ENCODE measurements around the gene CDKN1C.

Gene CDKN1C

GRCh38 chr11:2898366-2899079 is 12.9 kb upstream of the CDKN1C start:
- no peak overlapping the region for H3K4me3 ChIP-seq (ENCODE audit: low read length)
- DNase-seq (ENCODE audit: low read depth) = peak; percentile 66

GRCh38 chr11:2897048-2897447 is 11.5 kb upstream of the CDKN1C start:
- no peak for DNase-seq (ENCODE audit: low read depth)
- TF ChIP-seq CTCF (conservative IDR thresholded peaks at IDR 0.05; ENCODE audit: low read depth, low read length) = no peak
- H3K4me3 ChIP-seq (ENCODE audit: low read length) = no peak overlapping the region

More at GRCh38 chr11:2898366-2899079, 12.9 kb upstream of the CDKN1C start:
- TF ChIP-seq CTCF (conservative IDR thresholded peaks at IDR 0.05; ENCODE audit: low read depth, low read length) = no peak

GRCh38 chr11:2896047-2896446 is 10.5 kb upstream of the CDKN1C start:
- H3K4me3 ChIP-seq (ENCODE audit: low read length) = no peak overlapping the region
- no peak for TF ChIP-seq CTCF (conservative IDR thresholded peaks at IDR 0.05; ENCODE audit: low read depth, low read length)
- no peak for DNase-seq (ENCODE audit: low read depth)

- TF ChIP-seq CTCF (conservative IDR thresholded peaks at IDR 0.05; ENCODE audit: low read depth, low read length) = no peak
- DNase-seq (ENCODE audit: low read depth) = no peak
- no peak overlapping the region for H3K4me3 ChIP-seq (ENCODE audit: low read length)
These were observed 8.4 kb upstream of the CDKN1C start for GRCh38 chr11:2893935-2894334.

GRCh38 chr11:2892967-2893528 is 7.5 kb upstream of the CDKN1C start:
- H3K4me3 ChIP-seq (ENCODE audit: low read length) = peak overlapping the region; percentile 41
- no peak for DNase-seq (ENCODE audit: low read depth)
- TF ChIP-seq CTCF (conservative IDR thresholded peaks at IDR 0.05; ENCODE audit: low read depth, low read length) = peak; percentile 45

GRCh38 chr11:2892215-2892966 is 6.8 kb upstream of the CDKN1C start:
- H3K4me3 ChIP-seq (ENCODE audit: low read length) = peak overlapping the region; percentile 41
- no peak for DNase-seq (ENCODE audit: low read depth)

More at GRCh38 chr11:2892215-2892966, 6.8 kb upstream of the CDKN1C start:
- TF ChIP-seq CTCF (conservative IDR thresholded peaks at IDR 0.05; ENCODE audit: low read depth, low read length) = peak; percentile 93

Data from retinal pigment epithelial cell (primary cell).